HEK293T (cell line): ENCODE measurements around the gene ARHGAP40.

Source experiments
- FOXM1 ChIP-seq: fragments of 450-650 bp; IDR thresholded peaks from 2 replicates; pipeline ENCODE4 v1.6.1; 2017; ENCODE audit warnings: mild to moderate bottlenecking, borderline replicate concordance
- HDGF ChIP-seq: fragments of 450-650 bp; IDR thresholded peaks from 2 replicates; pipeline ENCODE4 v1.6.1; 2017; ENCODE audit warnings: antibody characterized with exemption, borderline replicate concordance
- PKNOX1 ChIP-seq: fragments of 450-650 bp; IDR thresholded peaks from 2 replicates; pipeline ENCODE4 v1.6.1; 2016

GRCh38 chr20:38569747-38570525, 31.7 kb upstream of the ARHGAP40 start:
- TF ChIP-seq FOXM1 (no peak), PKNOX1 (no peak), HDGF (no peak)
